HepG2 (cell line): ENCODE results near the gene GDE1. TPM values are rescaled to one million over a fixed set of nuclear protein-coding genes. Genes with fewer than 3 reads are reported as not detected.

ENCODE experiments used
- BRCA1 ChIP-seq: sonication (generic); formaldehyde crosslinking; IDR thresholded peaks from 2 replicates; pipeline ENCODE4 v1.4.0; 2020; ENCODE audit warnings: missing genetic modification reagents
- CCDC6 ChIP-seq: sonication (generic); formaldehyde crosslinking; IDR thresholded peaks from 2 replicates; pipeline ENCODE4 v1.8.1; 2022; ENCODE audit warnings: mild to moderate bottlenecking, missing genetic modification reagents, moderate library complexity
- DMAP1 ChIP-seq: IDR thresholded peaks from 2 replicates; pipeline ENCODE4 v1.6.1; 2016
- POLR2AphosphoS2 ChIP-seq: IDR thresholded peaks from 2 replicates; pipeline ENCODE4 v1.6.1; 2011; ENCODE audit warnings: low read depth, low read length, improper control_type of control experiment
- RARG ChIP-seq: sonication (generic); formaldehyde crosslinking; IDR thresholded peaks from 2 replicates; pipeline ENCODE4 v1.4.0; 2020; ENCODE audit warnings: low read depth, mild to moderate bottlenecking, missing genetic modification reagents
- SPEN ChIP-seq: sonication (generic); formaldehyde crosslinking; IDR thresholded peaks from 2 replicates; pipeline ENCODE4 v1.5.1; 2020; ENCODE audit warnings: low read depth, mild to moderate bottlenecking, missing genetic modification reagents
- ZKSCAN1 ChIP-seq: fragments of 150-350 bp; IDR thresholded peaks from 2 replicates; pipeline ENCODE4 v1.6.1; 2014; ENCODE audit warnings: low read length
- ZMAT3 ChIP-seq: sonication (generic); formaldehyde crosslinking; conservative IDR thresholded peaks from 2 replicates; pipeline ENCODE4 v1.7.0; 2021; ENCODE audit warnings: missing genetic modification reagents
- ZNF350 ChIP-seq: sonication (generic); formaldehyde crosslinking; IDR thresholded peaks from 2 replicates; pipeline ENCODE4 v1.4.0; 2020; ENCODE audit warnings: mild to moderate bottlenecking, low read depth, missing genetic modification reagents, borderline replicate concordance
- ZNF569 ChIP-seq: sonication (generic); formaldehyde crosslinking; IDR thresholded peaks from 2 replicates; pipeline ENCODE4 v1.5.0; 2020; ENCODE audit warnings: mild to moderate bottlenecking, missing genetic modification reagents, moderate library complexity, borderline replicate concordance
- ZNF598 ChIP-seq: sonication (generic); formaldehyde crosslinking; IDR thresholded peaks from 2 replicates; pipeline ENCODE4 v1.5.1; 2020; ENCODE audit warnings: mild to moderate bottlenecking, missing genetic modification reagents, borderline replicate concordance
- ZNF629 ChIP-seq: sonication (generic); formaldehyde crosslinking; conservative IDR thresholded peaks from 2 replicates; pipeline ENCODE4 v1.5.0; 2020; ENCODE audit warnings: missing genetic modification reagents
- ZNF746 ChIP-seq: sonication (generic); formaldehyde crosslinking; IDR thresholded peaks from 2 replicates; pipeline ENCODE4 v1.8.0; 2022; ENCODE audit warnings: mild to moderate bottlenecking, missing genetic modification reagents
- ZNF841 ChIP-seq: sonication (generic); formaldehyde crosslinking; IDR thresholded peaks from 2 replicates; pipeline ENCODE4 v1.8.1; 2023; ENCODE audit warnings: missing genetic modification reagents, borderline replicate concordance
- ZNF850 ChIP-seq: sonication (generic); formaldehyde crosslinking; conservative IDR thresholded peaks from 2 replicates; pipeline ENCODE4 v1.9.0; 2021; ENCODE audit warnings: mild to moderate bottlenecking, missing genetic modification reagents
- polyA plus RNA-seq, 8 experiments: library from polyadenylated mRNA; depleted of rRNA in 3 of 8; stranded (reverse) in 7 of 8; unstranded in 1 of 8; fragments of >200 nt; fragmentation: Illumina TruSeq in 4 of 8; extraction: Trizol in 4 of 8; gene quantifications; 2 replicates each; pipeline versions ENCODE4 v1.2.1 to v1.2.3, GENCODE V29; 2011 to 2016; ENCODE audit warnings: low read depth in 4 of 8, missing spikeins in 1 of 8, mixed read lengths in 1 of 8; ENCODE audit not compliant: insufficient read depth in 1 of 8
- total RNA-seq, 5 experiments: library from RNA; depleted of rRNA; stranded (reverse); fragments of >200 nt; fragmentation: Illumina TruSeq; extraction: Trizol; gene quantifications; 2 replicates each; pipeline ENCODE4 v1.2.3, GENCODE V29; 2016; ENCODE audit warnings: low read depth in 1 of 5
- TF ChIP-seq, protein P1 (sequence below): sonication (generic); formaldehyde crosslinking; IDR thresholded peaks from 2 replicates; pipeline ENCODE4 v1.4.0; 2020; ENCODE audit warnings: missing genetic modification reagents, borderline replicate concordance
- TF ChIP-seq, protein P2 (sequence below): sonication (generic); formaldehyde crosslinking; IDR thresholded peaks from 2 replicates; pipeline ENCODE4 v1.4.0; 2020; ENCODE audit warnings: missing genetic modification reagents
- TF ChIP-seq, protein P3 (sequence below): sonication (generic); formaldehyde crosslinking; IDR thresholded peaks from 2 replicates; pipeline ENCODE4 v1.8.1; 2023; ENCODE audit warnings: missing genetic modification reagents, inconsistent platforms, borderline replicate concordance
- TF ChIP-seq, protein P4 (sequence below): IDR thresholded peaks from 2 replicates; pipeline ENCODE4 v1.6.1; 2018; ENCODE audit warnings: missing genetic modification reagents, mild to moderate bottlenecking, missing compliant biosample characterization
- TF ChIP-seq, protein P5 (sequence below): sonication (generic); formaldehyde crosslinking; IDR thresholded peaks from 2 replicates; pipeline ENCODE4 v1.4.0; 2020; ENCODE audit warnings: mild to moderate bottlenecking, missing genetic modification reagents

Gene GDE1
- total and polyA plus RNA-seq, 2 of the 13 experiments (the other 11 are each of a cell fraction or from before 2014, with no cell fraction given): 35.9 to 59.0 TPM

DNA sequence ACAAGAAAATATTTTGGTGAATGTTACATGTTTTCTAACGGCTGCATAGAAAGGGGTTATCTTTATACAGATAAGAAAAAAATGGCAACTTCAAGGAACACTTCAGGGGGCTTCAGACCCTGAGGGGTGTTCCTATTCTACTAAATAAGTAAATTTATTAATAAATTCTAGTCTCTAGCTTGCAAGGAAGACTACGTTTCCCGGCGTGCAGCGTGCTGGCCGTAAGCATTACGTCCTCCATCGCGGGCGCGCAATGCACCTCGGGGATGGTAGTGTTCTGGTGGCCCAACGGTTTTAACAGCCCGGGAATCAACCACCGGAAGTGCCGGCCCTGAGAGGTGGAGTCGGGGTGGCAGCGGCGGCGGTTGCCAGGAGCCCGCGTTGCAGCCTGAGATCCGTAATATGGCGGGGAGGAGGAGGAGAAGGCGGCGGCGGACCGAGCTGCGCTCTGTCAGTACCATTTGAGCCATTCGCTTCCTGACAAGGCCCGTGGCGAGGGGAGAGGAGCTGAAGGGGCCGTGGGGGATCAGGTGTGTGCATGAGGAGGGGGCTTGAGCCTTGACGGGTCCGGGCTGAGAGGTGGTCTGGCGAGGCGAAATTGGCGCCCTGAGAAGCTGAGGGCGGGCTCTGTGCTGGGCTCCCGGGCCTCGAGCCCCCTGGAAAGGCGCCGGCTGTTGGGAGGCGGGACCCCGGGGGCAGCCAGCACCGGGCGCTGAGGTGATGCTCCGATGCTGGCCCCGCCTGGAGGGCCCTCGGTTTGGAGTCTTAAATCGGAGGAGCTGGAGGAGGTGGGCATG is 1.9 kb upstream of the GDE1 start, which contains the start of gene CCP110 (continued):
- TF ChIP-seq ZNF850 (CRISPR knock-in tag) (0 out of 2 replicates have a peak, but pooled peaks have one; percentile 7), RARG (CRISPR knock-in tag) (0 out of 2 replicates have a peak, but pooled peaks have one; percentile 83), ZNF841 (no peak), CCDC6 (no peak), SPEN (peak; percentile 83), ZKSCAN1 (no peak), BRCA1 (CRISPR knock-in tag) (no peak), ZNF569 (CRISPR knock-in tag) (0 out of 2 replicates have a peak, but pooled peaks have one; percentile 79), POLR2AphosphoS2 (no peak), ZNF629 (CRISPR knock-in tag) (0 out of 2 replicates have a peak, but pooled peaks have one; percentile 1), ZNF746 (CRISPR knock-in tag) (no peak), ZNF598 (CRISPR knock-in tag) (no peak; the same call in 1 of the 2 replicates), DMAP1 (CRISPR knock-in tag) (no peak; the same call in 1 of the 2 replicates), ZMAT3 (CRISPR knock-in tag) (peak; percentile 77; the same call in 1 of the 2 replicates), ZNF350 (CRISPR knock-in tag) (peak; percentile 89)
- TF ChIP-seq, protein P1, sequence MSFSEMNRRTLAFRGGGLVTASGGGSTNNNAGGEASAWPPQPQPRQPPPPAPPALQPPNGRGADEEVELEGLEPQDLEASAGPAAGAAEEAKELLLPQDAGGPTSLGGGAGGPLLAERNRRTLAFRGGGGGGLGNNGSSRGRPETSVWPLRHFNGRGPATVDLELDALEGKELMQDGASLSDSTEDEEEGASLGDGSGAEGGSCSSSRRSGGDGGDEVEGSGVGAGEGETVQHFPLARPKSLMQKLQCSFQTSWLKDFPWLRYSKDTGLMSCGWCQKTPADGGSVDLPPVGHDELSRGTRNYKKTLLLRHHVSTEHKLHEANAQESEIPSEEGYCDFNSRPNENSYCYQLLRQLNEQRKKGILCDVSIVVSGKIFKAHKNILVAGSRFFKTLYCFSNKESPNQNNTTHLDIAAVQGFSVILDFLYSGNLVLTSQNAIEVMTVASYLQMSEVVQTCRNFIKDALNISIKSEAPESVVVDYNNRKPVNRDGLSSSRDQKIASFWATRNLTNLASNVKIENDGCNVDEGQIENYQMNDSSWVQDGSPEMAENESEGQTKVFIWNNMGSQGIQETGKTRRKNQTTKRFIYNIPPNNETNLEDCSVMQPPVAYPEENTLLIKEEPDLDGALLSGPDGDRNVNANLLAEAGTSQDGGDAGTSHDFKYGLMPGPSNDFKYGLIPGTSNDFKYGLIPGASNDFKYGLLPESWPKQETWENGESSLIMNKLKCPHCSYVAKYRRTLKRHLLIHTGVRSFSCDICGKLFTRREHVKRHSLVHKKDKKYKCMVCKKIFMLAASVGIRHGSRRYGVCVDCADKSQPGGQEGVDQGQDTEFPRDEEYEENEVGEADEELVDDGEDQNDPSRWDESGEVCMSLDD (CRISPR knock-in tag): no peak
- TF ChIP-seq, protein P2, sequence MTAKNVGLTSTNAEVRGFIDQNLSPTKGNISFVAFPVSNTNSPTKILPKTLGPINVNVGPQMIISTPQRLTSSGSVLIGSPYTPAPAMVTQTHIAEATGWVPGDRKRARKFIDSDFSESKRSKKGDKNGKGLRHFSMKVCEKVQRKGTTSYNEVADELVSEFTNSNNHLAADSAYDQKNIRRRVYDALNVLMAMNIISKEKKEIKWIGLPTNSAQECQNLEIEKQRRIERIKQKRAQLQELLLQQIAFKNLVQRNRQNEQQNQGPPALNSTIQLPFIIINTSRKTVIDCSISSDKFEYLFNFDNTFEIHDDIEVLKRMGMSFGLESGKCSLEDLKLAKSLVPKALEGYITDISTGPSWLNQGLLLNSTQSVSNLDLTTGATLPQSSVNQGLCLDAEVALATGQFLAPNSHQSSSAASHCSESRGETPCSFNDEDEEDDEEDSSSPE (CRISPR knock-in tag): peak; percentile 96
- TF ChIP-seq, protein P3, sequence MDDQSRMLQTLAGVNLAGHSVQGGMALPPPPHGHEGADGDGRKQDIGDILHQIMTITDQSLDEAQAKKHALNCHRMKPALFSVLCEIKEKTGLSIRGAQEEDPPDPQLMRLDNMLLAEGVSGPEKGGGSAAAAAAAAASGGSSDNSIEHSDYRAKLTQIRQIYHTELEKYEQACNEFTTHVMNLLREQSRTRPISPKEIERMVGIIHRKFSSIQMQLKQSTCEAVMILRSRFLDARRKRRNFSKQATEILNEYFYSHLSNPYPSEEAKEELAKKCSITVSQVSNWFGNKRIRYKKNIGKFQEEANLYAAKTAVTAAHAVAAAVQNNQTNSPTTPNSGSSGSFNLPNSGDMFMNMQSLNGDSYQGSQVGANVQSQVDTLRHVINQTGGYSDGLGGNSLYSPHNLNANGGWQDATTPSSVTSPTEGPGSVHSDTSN (CRISPR knock-in tag): no peak
- TF ChIP-seq, protein P4, sequence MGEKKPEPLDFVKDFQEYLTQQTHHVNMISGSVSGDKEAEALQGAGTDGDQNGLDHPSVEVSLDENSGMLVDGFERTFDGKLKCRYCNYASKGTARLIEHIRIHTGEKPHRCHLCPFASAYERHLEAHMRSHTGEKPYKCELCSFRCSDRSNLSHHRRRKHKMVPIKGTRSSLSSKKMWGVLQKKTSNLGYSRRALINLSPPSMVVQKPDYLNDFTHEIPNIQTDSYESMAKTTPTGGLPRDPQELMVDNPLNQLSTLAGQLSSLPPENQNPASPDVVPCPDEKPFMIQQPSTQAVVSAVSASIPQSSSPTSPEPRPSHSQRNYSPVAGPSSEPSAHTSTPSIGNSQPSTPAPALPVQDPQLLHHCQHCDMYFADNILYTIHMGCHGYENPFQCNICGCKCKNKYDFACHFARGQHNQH (CRISPR knock-in tag): peak; percentile 67; the same call in 1 of the 2 replicates
- TF ChIP-seq, protein P5, sequence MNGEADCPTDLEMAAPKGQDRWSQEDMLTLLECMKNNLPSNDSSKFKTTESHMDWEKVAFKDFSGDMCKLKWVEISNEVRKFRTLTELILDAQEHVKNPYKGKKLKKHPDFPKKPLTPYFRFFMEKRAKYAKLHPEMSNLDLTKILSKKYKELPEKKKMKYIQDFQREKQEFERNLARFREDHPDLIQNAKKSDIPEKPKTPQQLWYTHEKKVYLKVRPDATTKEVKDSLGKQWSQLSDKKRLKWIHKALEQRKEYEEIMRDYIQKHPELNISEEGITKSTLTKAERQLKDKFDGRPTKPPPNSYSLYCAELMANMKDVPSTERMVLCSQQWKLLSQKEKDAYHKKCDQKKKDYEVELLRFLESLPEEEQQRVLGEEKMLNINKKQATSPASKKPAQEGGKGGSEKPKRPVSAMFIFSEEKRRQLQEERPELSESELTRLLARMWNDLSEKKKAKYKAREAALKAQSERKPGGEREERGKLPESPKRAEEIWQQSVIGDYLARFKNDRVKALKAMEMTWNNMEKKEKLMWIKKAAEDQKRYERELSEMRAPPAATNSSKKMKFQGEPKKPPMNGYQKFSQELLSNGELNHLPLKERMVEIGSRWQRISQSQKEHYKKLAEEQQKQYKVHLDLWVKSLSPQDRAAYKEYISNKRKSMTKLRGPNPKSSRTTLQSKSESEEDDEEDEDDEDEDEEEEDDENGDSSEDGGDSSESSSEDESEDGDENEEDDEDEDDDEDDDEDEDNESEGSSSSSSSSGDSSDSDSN: peak; percentile 80
